Nephron (organoid): ENCODE data around the gene OR52I2.

Source experiments
- H3K27ac Mint-ChIP-seq, 3 experiments: 2 replicates each; pipeline ENCODE4 v1.8.0; 2020; ENCODE audit warnings: mixed read lengths in 3 of 3, mild to moderate bottlenecking in 2 of 3, moderate library complexity in 1 of 3
- H3K27me3 Mint-ChIP-seq: 2 replicates; pipeline ENCODE4 v1.8.0; 2021; ENCODE audit warnings: low read depth, mild to moderate bottlenecking, moderate library complexity, mixed read lengths
- H3K36me3 Mint-ChIP-seq: 2 replicates; pipeline ENCODE4 v1.8.0; 2020; ENCODE audit warnings: low read depth, mixed read lengths
- H3K4me1 Mint-ChIP-seq: 2 replicates; pipeline ENCODE4 v1.8.0; 2020; ENCODE audit warnings: mixed read lengths
- H3K4me3 Mint-ChIP-seq, 3 experiments: 2 replicates each; pipeline ENCODE4 v1.8.0; 2020; ENCODE audit warnings: mild to moderate bottlenecking in 3 of 3, mixed read lengths in 3 of 3, moderate library complexity in 2 of 3
- H3K9me3 Mint-ChIP-seq: 2 replicates; pipeline ENCODE4 v1.8.0; 2020; ENCODE audit warnings: mixed read lengths
- TF ChIP-seq, protein P1 (sequence below), 3 experiments: fragments of 200-600 bp; sonication (generic); IDR thresholded peaks; one replicate each; pipeline ENCODE4 v1.5.0; 2021; ENCODE audit warnings: antibody characterized with exemption in 3 of 3; ENCODE audit not compliant: unreplicated experiment in 3 of 3

The OR52I2 gene

DNA sequence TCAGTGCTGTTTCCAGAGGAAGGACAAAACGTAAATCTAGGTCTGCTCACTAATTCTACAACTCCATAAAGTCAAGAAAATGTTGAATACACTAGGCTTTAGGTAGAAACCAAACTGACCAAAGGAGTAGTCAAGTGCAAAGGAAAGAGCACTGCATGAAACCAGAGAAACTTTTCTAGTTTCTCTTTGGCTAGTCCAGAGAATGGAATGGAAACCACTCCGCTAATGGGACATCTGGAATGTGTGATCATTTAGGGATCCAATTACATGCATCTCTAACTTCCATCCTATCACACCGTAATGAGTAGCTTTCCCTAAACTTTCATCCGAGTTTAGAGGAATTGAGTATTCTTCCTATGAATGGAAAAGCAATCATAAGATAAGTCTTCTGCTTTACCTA, 34.1 kb upstream of the OR52I2 start:
- Mint-ChIP-seq H3K9me3 (peaks cover 4% of the 10 kb centered on the region), H3K27me3 (peaks cover under 1% of the 10 kb centered on the region), H3K4me3 (no peak overlapping the region), H3K36me3 (no peaks in the 10 kb centered on the region), H3K4me1 (no peaks in the 10 kb centered on the region), H3K27ac (no peak overlapping the region)
- TF ChIP-seq, protein P1, sequence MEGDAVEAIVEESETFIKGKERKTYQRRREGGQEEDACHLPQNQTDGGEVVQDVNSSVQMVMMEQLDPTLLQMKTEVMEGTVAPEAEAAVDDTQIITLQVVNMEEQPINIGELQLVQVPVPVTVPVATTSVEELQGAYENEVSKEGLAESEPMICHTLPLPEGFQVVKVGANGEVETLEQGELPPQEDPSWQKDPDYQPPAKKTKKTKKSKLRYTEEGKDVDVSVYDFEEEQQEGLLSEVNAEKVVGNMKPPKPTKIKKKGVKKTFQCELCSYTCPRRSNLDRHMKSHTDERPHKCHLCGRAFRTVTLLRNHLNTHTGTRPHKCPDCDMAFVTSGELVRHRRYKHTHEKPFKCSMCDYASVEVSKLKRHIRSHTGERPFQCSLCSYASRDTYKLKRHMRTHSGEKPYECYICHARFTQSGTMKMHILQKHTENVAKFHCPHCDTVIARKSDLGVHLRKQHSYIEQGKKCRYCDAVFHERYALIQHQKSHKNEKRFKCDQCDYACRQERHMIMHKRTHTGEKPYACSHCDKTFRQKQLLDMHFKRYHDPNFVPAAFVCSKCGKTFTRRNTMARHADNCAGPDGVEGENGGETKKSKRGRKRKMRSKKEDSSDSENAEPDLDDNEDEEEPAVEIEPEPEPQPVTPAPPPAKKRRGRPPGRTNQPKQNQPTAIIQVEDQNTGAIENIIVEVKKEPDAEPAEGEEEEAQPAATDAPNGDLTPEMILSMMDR (IDR thresholded peaks at IDR 0.05; ENCODE audit: unreplicated experiment in 3 of 3): no peak

DNA sequence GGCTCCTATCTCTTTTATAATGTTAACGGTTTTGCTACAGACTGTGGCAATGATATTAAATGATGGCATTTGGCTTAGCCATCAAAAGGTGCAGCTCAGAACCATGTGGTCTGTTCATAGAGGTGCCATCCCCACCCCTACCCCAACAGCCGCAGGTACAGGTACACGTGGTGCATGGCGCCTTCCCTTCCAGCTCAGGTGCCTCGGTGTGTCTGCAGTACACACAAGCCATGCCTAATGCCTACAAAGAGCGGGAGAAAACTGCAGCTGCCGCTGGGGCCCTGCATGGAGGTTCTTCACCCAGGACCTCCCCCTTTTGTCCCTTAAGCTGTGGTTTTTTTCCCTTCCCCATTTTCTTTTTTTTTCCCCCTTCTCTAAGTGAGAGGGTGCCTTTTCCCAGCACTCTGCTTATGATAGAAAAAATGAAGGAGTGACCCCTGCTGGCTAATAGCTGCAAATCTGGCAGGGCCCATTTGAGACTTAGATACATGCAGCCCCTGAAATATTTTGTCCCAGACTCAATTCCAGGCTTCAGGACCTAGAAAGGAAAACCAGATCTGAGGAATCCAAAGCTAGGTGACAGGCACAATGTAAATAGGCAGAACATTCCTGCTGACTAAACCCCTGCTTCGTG, 30.1 kb upstream of the OR52I2 start:
- Mint-ChIP-seq H3K27me3 (peaks cover 6% of the 10 kb centered on the region), H3K36me3 (no peaks in the 10 kb centered on the region), H3K27ac (no peak overlapping the region), H3K9me3 (peaks cover 6% of the 10 kb centered on the region), H3K4me1 (no peaks in the 10 kb centered on the region), H3K4me3 (no peak overlapping the region)
- TF ChIP-seq, protein P1 (IDR thresholded peaks at IDR 0.05; ENCODE audit: unreplicated experiment in 3 of 3): no peak

DNA sequence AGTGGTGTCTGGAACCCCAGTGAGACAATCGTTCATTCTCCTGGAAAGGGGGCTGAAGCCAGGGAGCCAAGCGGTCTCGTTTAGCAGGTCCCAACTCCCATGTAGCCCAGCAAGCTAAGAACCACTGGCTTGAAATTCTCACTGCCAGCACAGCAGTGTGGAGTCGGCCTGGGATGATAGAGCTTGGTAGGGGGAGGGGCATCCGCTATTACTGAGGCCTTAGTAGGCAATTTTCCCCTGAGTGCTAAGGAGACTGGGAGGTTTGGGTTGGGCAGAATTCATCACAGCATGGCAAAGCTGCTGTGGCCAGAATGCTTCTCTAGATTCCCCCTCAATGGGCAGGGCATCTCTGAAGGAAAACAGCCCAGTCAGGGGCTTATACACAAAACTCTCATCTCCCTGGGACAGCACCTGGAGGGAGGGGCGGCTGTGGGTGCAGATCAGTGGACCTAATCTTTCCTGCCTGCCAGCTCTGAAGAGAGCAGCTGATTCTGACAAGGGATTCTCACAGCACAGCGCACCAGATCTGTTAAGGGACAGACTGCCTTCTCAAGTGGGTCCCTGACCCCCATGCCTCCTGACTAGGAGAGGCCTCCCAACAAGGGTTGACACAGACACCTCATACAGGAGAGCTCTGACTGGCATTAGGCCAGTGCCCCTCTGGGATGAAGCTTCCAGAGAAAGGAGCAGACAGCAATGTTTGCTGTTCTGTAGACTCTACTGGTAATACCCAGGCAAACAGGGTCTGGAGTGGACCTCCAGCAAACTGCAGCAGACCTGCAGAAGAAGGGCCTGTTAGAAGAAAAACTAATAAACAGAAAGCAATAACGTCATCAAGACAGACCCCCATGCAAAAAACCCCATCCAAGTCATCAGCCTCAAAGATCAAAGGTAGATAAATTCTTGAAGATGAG, 21.8 kb upstream of the OR52I2 start:
- H3K4me3 Mint-ChIP-seq: no peak overlapping the region
- TF ChIP-seq, protein P1 (IDR thresholded peaks at IDR 0.05; ENCODE audit: unreplicated experiment in 3 of 3): no peak
- H3K27ac Mint-ChIP-seq: peak overlapping the region in 1 of 3 experiments; percentile 87
- peaks cover 25% of the 10 kb centered on the region for H3K9me3 Mint-ChIP-seq
- no peaks in the 10 kb centered on the region for H3K27me3 Mint-ChIP-seq
- H3K4me1 Mint-ChIP-seq: no peaks in the 10 kb centered on the region
- no peaks in the 10 kb centered on the region for H3K36me3 Mint-ChIP-seq

DNA sequence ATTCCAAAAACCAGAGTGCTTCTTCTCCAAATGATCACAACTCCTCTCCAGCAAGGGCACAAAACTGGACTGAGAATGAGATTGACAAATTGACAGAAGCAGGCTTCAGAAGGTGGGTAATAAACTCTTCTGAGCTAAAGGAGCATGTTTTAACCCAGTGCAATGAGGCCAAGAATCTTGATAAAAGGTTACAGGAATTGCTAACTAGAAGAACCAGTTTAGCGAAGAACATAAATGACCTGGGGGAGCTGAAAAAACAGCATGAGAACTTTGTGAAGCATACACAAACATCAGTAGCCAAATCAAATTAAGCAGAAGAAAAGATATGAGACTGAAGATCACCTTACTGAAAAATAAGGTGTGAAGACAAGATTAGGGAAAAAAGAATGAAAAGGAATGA, 21.1 kb upstream of the OR52I2 start:
- TF ChIP-seq, protein P1 (IDR thresholded peaks at IDR 0.05; ENCODE audit: unreplicated experiment in 3 of 3): no peak
- H3K27ac Mint-ChIP-seq: peak overlapping the region in 1 of 3 experiments; percentile 87
- no peaks in the 10 kb centered on the region for H3K4me1 Mint-ChIP-seq
- H3K9me3 Mint-ChIP-seq: peaks cover 25% of the 10 kb centered on the region
- H3K36me3 Mint-ChIP-seq: no peaks in the 10 kb centered on the region
- H3K4me3 Mint-ChIP-seq: no peak overlapping the region
- H3K27me3 Mint-ChIP-seq: no peaks in the 10 kb centered on the region

DNA sequence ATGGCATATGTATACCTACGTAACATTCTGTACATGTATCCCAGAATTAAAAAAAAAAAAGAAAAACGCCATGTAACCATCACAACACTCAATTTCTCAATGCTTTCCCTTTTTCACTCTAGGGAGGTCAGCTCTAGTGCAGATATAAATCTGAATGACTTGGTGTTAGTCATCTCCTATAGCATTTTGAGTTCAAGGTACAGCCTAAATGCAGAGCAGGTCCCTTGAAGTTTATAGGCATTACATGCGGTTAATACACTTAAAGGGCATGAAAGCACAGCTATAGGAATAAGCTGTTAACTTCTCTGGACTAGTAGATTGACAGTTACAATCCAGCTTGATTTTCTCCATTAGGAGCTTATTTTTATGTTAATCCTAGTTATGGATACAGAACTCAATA, 16.2 kb upstream of the OR52I2 start:
- no peak overlapping the region for H3K4me3 Mint-ChIP-seq
- TF ChIP-seq, protein P1 (IDR thresholded peaks at IDR 0.05; ENCODE audit: unreplicated experiment in 3 of 3): no peak
- no peak overlapping the region for H3K27ac Mint-ChIP-seq
- H3K9me3 Mint-ChIP-seq: peaks cover 25% of the 10 kb centered on the region
- H3K27me3 Mint-ChIP-seq: no peaks in the 10 kb centered on the region
- H3K36me3 Mint-ChIP-seq: no peaks in the 10 kb centered on the region
- H3K4me1 Mint-ChIP-seq: no peaks in the 10 kb centered on the region
